Stimulated activated CD8-positive, alpha-beta memory T cell treated with anti-CD3 and anti-CD28 coated beads, Interleukin-12 subunit alpha, Interleukin-12 subunit beta, amount 100 ng/mL, for 1 hour (primary cell): ENCODE data around the gene PARN.
"Not testable (repeated sequence)": the region's sequence is repeated elsewhere in the genome, so short reads cannot be mapped to it uniquely, and the experiment has no call there.

ENCODE experiments used
- DNase-seq: peaks from one replicate; pipeline ENCODE4 v3.0.0-alpha.2; 2020; ENCODE audit warnings: low read depth

Gene PARN

DNA sequence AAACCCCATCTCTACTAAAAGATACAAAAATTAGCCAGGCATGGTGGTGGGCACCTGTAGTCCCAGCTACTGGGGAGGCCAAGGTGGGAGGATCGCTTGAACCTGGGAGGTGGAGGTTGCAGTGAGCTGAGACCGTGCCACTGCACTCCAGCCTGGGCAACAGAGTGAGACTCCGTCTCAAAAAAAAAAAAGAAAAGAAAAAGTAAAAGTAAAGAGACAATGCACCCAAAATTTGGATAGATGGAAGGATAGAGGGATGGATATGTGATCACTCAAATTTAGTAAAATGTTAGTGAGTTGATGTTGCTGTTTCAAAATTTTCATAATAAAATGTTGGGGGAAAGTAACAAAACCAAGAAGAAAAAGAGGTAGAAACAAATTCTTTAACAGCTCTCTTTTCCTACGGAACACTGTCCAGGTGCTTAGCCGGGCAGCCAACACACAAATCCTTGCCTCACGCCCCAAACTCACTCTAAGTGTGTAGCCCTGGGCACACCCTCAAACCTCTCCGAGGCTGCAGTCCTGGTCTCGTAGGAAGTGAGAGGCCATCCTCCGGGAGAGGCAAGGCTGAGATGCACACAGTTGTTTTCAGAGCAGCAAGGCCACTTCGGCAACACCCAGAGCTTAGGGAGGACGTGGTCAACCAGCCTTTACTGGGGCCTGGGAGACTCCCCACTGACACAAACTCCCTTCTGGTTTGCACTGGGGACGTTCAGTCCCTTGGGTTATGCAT lies 228.9 kb downstream of the PARN start:
- DNase-seq: not testable (repeated sequence)

DNA sequence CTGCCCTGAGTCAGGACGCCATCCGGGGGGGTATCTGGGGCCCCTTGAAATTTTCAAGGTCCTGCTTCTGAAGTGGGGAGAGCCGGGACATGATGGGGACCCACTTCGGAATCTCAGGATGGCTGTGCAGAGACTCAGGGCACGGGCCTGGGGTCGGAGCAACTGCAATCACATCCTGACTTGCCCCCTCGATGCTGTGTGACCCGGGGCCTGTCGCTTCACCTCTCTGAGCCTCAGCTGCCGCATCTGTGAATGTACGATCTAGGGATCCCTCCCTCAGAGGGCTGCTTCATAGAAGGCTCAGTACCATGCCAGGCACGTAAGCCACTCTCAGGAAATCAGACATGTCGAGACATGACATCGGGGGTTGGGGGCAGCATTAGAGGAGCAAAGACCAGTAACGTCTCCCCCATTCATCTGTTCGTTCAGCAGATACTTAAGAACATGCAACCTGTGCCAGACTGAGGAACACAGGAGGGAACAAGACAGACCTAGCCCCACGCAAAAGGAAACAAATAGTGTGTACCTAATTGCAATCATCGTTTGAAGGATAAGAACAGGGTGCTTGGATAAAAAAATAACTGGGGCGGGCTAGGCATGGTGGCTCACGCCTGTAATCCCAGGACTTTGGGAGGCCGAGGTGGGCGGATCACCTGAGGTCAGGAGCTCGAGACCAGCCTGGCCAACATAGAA lies 229.6 kb downstream of the PARN start:
- DNase-seq: no peak

DNA sequence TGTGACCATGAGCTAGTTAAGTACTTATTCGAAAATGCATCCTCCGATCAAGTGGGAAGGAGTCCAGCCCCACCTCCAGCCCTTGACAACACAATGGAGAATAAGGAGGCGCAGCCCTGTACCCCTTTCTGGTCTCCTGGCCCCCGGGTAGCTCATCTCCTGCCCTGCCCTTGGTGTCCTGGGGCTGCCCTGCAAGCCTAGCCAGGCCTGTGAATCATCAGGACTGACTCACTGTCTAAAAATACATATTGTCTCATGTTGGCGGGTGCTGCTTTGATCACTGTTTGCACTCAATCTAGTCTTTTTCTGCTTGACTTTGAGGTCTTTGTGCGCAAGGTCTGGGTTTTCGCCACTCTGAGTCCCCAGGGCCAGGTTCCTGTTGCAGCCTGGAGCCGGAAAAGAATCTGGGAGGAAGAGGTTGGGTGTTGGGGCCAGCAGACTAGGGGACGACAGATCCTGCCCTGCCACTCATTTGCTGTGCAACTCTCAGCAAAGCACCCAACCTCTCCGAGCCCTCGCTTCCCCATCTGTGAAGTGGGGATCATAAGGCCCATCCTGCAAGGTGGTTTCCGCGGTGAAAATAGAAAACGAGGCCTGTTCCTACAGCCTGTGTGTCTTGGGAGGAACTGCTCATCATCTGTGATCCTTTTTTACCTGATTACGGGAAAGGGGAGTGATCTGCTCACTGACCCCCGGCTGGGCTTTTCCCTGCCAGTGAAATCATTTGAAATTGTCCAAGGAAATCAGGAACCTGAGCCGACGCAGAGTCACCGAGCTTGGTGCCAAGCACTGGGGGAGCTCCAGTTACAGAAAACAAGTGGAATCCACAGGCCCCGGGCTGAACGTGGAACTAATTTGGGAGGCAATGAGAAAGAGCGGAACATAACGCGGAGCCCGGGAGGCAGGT lies 230.4 kb downstream of the PARN start:
- DNase-seq: no peak

DNA sequence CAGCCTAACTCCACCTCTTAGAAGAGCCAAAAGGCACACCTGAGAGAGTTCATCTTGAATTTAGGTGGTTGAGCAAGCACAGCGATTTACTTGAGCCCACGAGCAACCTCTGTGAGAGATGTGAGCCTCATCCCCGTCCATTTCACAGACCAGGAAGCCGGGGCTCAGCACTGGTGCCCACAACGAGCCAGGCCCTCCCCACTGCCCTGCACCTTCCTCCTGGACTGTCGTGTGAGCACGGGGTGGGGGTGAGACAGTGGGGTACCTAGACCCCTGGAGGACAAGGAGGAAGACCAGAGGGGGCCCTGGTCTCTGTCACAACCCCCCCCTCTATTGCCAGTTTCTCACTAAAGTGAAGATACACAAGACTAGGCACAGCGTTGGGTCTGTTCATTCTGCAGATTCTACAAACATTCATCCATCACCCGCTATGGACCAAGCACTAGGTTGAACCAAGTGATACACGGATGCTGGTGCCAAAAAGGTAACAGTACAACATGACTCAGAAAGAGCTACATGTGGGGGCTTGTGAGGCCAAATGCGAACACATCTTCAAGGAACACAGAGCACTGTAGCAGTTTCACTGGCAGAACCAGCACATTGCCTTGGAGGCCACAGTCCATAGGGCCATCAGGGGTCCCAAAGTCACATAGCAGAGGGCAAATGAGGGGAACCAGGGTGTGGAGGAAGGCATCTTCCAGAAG lies 231.9 kb downstream of the PARN start:
- no peak for DNase-seq

DNA sequence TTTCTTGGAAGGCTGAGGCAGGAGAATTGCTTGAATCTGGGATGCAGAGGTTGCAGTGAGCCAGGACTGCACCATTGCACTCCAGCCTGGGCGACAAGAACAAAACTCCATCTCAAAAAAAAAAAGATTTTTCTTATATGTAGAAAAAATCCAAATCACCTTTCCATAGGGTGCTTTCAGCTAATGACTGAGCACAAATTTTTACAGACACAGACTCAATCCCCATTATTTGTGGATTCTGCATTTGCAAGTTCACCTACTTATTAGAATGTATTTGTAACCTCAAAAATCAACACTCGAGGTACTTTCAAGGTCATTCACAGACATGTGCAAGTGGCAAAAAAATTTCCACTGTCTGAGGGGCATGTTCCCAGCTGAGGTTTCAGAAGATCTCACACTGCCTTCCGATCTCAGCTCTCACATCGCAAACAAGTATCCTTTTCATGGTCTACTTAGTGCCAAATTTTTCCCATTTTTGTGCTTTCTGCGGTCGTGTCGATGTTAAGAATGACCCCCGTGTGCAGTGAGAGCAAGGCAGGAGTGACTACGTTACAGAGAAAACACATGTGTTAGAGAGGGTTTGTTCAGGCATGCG lies 234.3 kb downstream of the PARN start:
- not testable (repeated sequence) for DNase-seq

DNA sequence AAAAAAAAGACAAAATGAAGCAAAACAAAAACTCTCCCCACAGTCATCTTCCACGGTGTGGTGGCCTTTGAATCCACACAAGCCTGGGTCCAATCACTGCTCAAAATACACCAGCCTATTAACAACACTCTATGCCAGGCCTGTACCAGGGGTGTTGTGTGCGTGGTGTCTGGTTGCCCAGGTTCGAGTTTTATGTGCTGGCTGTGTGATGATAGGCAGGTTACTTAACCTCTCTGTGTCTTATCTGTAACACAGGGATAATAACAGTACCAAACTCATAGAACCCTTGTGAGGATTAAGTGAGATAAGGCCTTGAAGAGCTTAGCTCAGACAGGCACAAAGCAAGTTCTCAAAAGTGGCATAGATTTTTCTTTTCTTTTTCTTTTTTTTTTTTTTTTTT lies 235.2 kb downstream of the PARN start:
- DNase-seq: no peak

DNA sequence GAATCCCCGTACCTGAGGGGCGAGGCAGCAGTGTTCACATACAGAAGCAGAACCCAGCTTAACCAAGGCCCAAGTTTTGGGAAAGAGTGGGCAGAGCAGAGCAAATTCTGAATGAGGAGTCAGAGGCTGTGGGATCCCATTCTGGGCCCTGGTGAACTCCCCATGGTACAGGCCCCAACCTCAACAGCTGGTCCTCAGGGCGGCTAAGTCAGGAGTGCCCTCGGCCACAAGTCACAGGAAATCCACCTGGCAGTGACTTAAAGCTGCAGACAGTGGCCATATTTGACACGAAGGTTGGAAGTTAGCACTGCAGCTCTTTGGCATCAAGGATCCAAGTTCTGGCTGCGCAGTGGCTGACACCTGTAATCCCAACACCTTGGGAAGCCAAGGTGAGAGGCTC lies 237.1 kb downstream of the PARN start:
- no peak for DNase-seq

DNA sequence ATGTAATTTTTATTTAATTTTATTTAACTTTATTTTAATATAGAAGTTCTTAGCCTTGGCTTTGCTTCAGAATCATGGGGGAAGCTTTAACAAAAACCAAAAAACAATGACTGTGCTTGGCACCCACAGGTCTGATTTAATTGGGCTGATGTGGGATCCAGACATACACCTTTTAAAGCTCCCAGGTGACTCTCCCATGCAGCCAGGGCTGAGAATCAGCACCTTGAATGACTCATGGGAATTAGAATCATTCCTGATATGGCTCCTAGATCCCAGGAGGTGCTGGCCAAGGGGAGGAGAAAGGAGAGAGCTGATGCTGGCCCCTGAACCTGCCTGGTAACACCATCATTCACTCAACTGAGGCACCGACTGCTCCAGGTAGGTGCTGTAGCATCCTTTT lies 240.7 kb downstream of the PARN start:
- DNase-seq: no peak

DNA sequence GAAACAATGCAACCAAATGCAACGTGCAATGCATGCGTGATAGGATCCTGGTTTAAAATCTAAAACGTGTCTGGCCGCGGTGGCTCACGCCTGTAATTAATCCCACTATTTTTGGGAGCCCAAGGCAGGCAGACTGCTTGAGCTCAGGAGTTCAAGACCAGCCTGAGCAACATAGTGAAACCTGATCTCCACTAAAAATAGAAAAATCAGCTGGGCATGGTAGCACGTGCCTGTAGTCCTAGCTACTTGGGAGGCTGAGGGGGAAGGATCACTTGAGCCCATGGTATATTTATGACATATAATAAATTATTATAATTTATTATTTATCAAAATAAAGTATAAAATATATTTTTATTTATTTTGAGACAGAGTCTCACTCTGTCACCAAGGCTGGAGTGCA lies 241.8 kb downstream of the PARN start:
- no peak for DNase-seq

DNA sequence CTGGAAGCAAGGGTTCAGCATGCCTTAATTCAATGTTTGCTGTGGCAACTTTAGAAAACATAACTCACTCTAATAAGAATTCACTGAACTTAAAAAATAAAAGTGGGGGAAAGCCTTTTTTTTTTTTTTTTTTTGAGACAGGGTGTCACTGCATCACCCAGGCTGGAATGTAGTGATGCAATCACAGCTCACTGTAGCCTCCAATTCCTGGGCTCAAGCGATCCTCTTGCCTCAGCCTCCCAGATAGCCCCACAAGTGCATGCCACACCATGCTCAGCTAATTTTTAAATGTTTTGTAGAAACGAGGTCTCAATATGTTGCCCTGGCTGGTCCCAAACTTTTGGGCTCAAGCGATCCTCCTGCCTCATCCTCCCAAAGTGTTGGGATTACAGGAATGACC lies 243.9 kb downstream of the PARN start:
- DNase-seq: no peak
